ENCODE data around the gene NAPSA.

GRCh38 chr19:50331221-50331993, 34.0 kb downstream of the NAPSA start:
- TF ChIP-seq EP300 (IDR thresholded peaks at IDR 0.05): no peak
- no peak for TF ChIP-seq POLR2A (IDR thresholded peaks at IDR 0.05; ENCODE audit: low read depth)
- no peak for TF ChIP-seq CTCF (IDR thresholded peaks at IDR 0.05)
- TF ChIP-seq POLR2AphosphoS5 (IDR thresholded peaks at IDR 0.05): no peak

All from esophagus muscularis mucosa (tissue), 4 donors.